Upper lobe of left lung (tissue), 4 donors: ENCODE measurements around the gene CHRM3.

Source experiments
- CTCF ChIP-seq, 6 experiments: fragments of 450-650 bp in 4 of 6; fragments of 200-600 bp in 2 of 6; sonication (generic) in 2 of 6; IDR thresholded peaks; one replicate each; pipeline ENCODE4 v1.5.1; 2016 to 2019; ENCODE audit warnings: antibody characterized with exemption in 6 of 6
- EP300 ChIP-seq, 4 donors: sonication (generic); formaldehyde crosslinking; IDR thresholded peaks; one replicate each; pipeline ENCODE4 v1.5.1; 2017; ENCODE audit warnings: antibody characterized with exemption in 4 of 4, control low read depth in 2 of 4
- POLR2A ChIP-seq, 4 donors: fragments of 450-650 bp; IDR thresholded peaks; one replicate each; pipeline ENCODE4 v1.5.1; 2016 to 2017; ENCODE audit warnings: antibody characterized with exemption in 4 of 4, mild to moderate bottlenecking in 2 of 4
- POLR2AphosphoS5 ChIP-seq, 2 donors: sonication (generic); formaldehyde crosslinking; IDR thresholded peaks; one replicate each; pipeline ENCODE4 v1.5.1; 2017; ENCODE audit warnings: antibody characterized with exemption in 2 of 2

DNA sequence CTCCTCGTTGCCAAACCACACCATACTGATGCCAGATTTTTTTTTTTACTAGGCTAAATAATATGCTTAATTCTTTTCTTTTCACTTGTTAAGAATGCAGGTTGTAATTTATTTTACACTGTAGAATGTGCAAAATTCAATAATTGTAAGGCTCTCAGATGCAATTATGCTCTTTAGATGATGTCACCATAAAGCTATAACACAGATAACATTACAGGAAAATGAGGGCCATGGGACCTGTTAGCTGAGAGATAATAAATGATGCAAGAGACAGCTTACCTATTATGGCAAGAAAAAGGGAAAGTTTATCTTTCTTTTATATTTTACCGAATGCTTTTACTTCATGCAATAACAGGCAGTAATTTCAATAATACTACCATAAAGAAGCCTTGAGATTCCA lies 35.4 kb downstream of the CHRM3 start:
- TF ChIP-seq CTCF (IDR thresholded peaks at IDR 0.05) (no peak), EP300 (IDR thresholded peaks at IDR 0.05) (no peak), POLR2A (IDR thresholded peaks at IDR 0.05) (no peak), POLR2AphosphoS5 (IDR thresholded peaks at IDR 0.05) (no peak)
